Right forelimb (tissue), 1 donor: Measurements from ENCODE around the gene TTF1.

Source experiments
- DNase-seq: peaks from one replicate; pipeline ENCODE4 v3.0.0-alpha.2; 2018

Gene TTF1

GRCh38 chr9:132406554-132407122 is at the start of gene TTF1:
TSS of gene TTF1 (minus strand) at chr9:132406840. CDS start at chr9:132402821, 4,019 bp downstream.
- DNase-seq = peak; percentile 92

- DNase-seq = no peak
These were observed 49.6 kb upstream of the TTF1 start for GRCh38 chr9:132456241-132456640.

- DNase-seq = no peak
These were observed 44.6 kb upstream of the TTF1 start for GRCh38 chr9:132451276-132451675.

- DNase-seq = no peak
These were observed 41.3 kb upstream of the TTF1 start for GRCh38 chr9:132447902-132448301.

GRCh38 chr9:132447346-132447745 is 40.7 kb upstream of the TTF1 start:
- DNase-seq = no peak

- no peak for DNase-seq
These were observed 40.2 kb upstream of the TTF1 start for GRCh38 chr9:132446887-132447286.

GRCh38 chr9:132443951-132444607 is 37.4 kb upstream of the TTF1 start:
- no peak for DNase-seq

- no peak for DNase-seq
These were observed 34.8 kb upstream of the TTF1 start for GRCh38 chr9:132441404-132441803.

- DNase-seq = no peak
These were observed 34.1 kb upstream of the TTF1 start for GRCh38 chr9:132440735-132441134.

GRCh38 chr9:132439153-132439552 is 32.5 kb upstream of the TTF1 start:
- DNase-seq = no peak

- DNase-seq = no peak
These were observed 28.2 kb upstream of the TTF1 start for GRCh38 chr9:132434881-132435280.

- DNase-seq = no peak
These were observed 24.4 kb upstream of the TTF1 start for GRCh38 chr9:132430998-132431397.

GRCh38 chr9:132426639-132427414 is 20.2 kb upstream of the TTF1 start:
- DNase-seq = no peak

GRCh38 chr9:132425675-132426062 is 19.0 kb upstream of the TTF1 start:
- DNase-seq = no peak

- DNase-seq = no peak
These were observed 18.4 kb upstream of the TTF1 start for GRCh38 chr9:132424857-132425674.

- DNase-seq = no peak
These were observed 16.9 kb upstream of the TTF1 start for GRCh38 chr9:132423503-132423902.

GRCh38 chr9:132422574-132422973 is 15.9 kb upstream of the TTF1 start:
- DNase-seq = no peak

GRCh38 chr9:132418726-132419363 is 12.2 kb upstream of the TTF1 start:
- DNase-seq = no peak

GRCh38 chr9:132415181-132415580 is 8.5 kb upstream of the TTF1 start:
- no peak for DNase-seq

- DNase-seq = no peak
These were observed 8.1 kb upstream of the TTF1 start for GRCh38 chr9:132414731-132415130.

GRCh38 chr9:132413926-132414325 is 7.3 kb upstream of the TTF1 start:
- no peak for DNase-seq

- no peak for DNase-seq
These were observed 5.4 kb upstream of the TTF1 start for GRCh38 chr9:132412089-132412488.

- no peak for DNase-seq
These were observed 4.5 kb upstream of the TTF1 start for GRCh38 chr9:132411091-132411508.
